HG03060 (cell line): Measurements from ENCODE around the gene ULK4.
"Not testable (repeated sequence)": the region's sequence is repeated elsewhere in the genome, so short reads cannot be mapped to it uniquely, and the experiment has no call there.

ENCODE experiments used
- ATAC-seq: cut with Tn5 transposase; IDR thresholded peaks from one replicate; pipeline ENCODE4 v1.9.1; 2021; ENCODE audit warnings: low read depth, moderate number of reproducible peaks; ENCODE audit not compliant: unreplicated experiment

ULK4 gene

GRCh38 chr3:41695806-41696205, 266.1 kb downstream of the ULK4 start:
- ATAC-seq, result not testable (repeated sequence)

GRCh38 chr3:41693799-41694198, 268.1 kb downstream of the ULK4 start:
- no peak for ATAC-seq

DNA sequence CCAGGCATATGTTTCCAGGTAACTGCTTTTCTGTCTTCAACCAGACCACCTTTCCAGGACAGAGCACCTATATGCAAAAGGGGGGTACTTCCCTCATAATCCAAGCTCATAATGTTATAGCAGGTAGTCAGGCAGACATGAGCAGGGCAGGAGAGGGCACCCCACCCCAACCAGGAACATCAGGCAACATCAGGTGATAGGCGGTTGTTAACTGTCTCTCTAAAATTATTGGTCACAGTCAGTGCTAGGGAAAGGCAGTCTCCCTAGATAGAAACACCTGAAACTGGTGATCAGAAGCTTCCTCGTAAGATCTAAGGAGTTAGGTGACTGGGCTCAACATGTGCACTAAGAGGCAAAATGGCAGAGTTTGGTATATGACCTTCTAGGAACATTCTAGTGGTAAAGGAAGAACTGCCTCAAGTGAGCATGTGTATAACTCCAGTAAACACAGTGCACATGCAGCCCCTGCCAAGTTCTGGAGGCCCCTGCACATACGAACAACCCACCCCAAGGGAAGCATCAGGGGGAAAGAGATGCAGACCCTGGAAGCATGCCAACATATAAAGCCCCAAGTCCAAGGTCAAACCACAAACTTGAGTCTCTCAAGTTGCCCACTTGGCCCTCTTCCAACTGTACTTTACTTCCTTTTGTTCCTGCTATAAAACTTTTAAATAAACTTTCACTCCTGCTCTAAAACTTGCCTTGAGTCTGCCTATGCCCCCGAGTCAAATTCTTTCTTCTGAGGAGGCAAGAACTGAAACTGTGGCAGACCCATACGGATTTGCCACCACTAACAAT, 270.9 kb downstream of the ULK4 start:
- ATAC-seq, result no peak

DNA sequence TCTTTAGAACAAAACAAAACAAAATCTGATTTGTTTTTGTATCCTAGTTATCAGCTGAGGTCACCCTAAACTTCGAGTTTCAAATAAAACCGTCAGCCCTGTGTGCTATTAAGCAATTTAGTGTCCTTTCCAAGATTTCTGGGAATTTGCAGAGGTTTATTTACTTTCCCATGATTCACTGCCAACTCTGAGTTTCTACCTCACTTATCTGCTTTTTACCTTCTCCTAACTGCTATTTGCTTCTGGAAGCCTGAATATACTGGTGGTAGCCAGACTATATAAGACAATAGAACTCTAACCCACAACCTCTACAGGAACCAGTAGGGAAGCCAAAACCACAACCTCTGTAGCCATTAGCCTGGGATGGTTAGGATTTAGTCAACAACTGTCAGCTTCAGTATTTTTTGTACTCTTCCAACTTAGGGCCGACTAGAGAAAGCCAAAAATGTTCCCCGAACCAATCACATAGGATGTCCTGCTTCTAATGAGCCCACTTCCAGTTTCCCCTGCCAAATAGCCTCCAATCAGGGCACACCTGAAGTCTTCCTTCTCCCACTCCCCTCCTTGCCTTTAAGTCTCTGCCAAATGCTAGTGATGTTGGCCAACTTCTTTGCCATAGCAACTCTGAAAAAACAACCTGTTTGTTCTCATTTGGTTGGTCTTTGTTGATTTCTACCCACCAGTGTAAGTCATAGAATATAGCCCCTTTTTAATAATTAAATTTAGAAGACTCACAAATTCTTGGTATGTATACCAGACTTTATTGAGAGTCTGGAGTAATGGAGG, 273.1 kb downstream of the ULK4 start:
- ATAC-seq, result no peak

- ATAC-seq, result no peak
Measured at GRCh38 chr3:41684797-41685735, 276.8 kb downstream of the ULK4 start.

GRCh38 chr3:41683666-41684350, 278.1 kb downstream of the ULK4 start:
- ATAC-seq, result no peak

- no peak for ATAC-seq
Measured at GRCh38 chr3:41682996-41683395, 278.9 kb downstream of the ULK4 start.

- no peak for ATAC-seq
Measured at GRCh38 chr3:41682382-41682781, 279.5 kb downstream of the ULK4 start.

DNA sequence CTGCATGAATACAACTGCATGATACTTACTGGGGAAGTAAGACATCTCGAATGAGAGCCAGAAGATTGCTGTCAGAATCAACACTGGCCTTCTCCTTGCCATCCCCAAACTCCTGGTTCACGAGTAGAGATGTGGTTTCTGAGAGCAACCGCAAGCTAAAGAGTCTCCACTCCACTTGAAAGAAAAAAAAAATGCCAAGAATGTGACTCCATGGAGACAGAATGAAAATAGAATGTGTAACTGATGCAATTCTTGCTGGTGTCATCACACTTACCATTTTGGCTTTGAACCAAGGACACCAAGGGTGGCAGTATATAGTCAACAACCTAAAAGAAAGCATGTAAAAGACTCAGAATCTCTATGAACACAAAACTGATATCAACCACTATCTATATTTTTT, 280.4 kb downstream of the ULK4 start:
- ATAC-seq, result no peak

DNA sequence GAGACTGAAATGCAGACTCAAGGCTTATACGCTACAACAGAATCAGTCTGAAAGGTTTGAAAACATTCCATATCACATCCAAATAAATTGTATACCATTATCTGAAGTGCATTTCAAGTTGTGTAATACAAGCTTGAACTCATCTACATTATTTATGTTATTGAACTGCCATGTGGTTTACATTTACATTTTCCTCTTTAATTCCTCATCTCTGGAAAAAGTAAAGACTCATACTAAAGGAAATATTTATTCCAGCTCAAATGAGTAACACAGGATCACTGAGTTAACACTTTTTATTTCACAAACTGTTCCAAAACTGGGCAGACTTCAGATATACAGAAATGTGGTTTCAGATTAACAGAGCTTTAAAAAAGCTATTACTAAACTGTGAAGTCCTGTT, 282.5 kb downstream of the ULK4 start:
- no peak for ATAC-seq

DNA sequence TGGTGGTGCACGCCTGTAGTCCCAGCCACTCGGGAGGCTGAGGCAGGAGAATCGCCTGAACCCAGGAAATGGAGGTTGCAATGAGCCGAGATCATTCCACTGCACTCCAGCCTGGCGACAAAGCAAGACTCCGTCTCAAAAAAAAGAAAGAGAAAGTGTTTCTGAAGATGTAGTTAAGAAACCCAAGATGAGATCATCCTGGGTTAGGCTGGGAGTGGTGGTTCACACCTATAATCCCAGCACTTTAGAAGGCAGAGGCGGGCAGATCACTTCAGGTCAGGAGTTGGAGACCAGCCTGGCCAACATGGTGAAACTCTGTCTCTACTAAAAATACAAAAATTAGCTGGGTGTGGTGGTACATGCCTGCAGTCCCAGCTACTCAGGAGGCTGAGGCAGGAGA, 286.8 kb downstream of the ULK4 start:
- ATAC-seq, result not testable (repeated sequence)

DNA sequence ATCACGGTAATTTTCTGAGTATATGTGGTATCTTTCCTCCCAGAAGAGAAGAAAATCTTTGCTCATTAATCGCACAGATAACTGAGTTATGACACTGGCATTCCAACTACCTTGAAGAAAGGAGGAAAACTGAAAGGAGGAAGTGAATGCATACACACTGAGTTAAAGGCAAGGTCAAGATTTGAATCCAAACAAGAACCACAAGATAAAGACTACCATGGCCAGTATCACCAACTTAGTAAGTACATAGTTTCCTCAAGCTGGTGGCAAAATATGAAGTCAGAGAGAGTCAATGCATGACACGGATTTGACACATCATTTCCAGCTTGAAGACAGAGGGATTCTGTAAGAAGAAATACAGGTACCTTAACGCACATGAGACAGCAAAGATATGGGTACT, 287.5 kb downstream of the ULK4 start:
- ATAC-seq, result no peak

- ATAC-seq, result no peak
Measured at GRCh38 chr3:41673650-41674049, 288.3 kb downstream of the ULK4 start.

GRCh38 chr3:41668379-41668778, 293.5 kb downstream of the ULK4 start:
- no peak for ATAC-seq

DNA sequence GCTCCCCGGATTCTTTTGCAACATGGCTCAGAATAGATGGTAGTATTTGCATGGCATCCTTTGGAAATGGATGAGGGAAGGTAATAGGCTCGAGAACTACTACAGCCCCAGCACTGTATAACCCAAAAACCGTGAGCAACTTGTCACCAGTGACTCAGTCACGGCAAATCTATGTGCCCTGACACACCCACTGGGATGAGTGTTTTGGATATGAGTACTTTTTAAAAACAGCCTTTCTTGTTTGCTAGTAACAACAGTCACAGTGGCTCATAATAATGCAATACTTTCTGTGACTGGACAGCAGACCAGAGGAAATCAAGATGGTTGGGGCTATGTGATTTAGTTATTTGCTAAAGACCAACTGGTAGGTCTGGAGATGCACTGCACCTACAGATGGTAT, 299.6 kb downstream of the ULK4 start:
- ATAC-seq, result no peak

DNA sequence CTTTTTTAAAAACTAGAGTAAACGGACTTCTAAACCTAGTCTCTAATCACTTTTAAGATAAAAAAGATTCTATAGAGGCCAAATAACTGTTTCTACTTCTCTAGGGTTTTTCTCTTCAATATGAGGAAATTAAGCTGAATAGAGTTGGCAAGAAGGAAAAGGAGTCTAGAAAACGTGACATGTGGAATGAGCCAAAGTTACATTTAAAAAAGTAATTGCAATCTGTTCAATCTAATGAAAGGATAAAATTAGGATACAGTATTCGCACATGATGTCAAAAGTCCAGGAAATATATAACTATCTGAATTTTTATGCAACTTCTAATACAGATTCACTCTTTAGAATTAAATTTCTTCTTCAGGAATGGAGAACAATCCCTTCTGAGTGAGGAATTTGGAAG, 300.1 kb downstream of the ULK4 start:
- no peak for ATAC-seq

- no peak for ATAC-seq
Measured at GRCh38 chr3:41660510-41660909, 301.4 kb downstream of the ULK4 start.

DNA sequence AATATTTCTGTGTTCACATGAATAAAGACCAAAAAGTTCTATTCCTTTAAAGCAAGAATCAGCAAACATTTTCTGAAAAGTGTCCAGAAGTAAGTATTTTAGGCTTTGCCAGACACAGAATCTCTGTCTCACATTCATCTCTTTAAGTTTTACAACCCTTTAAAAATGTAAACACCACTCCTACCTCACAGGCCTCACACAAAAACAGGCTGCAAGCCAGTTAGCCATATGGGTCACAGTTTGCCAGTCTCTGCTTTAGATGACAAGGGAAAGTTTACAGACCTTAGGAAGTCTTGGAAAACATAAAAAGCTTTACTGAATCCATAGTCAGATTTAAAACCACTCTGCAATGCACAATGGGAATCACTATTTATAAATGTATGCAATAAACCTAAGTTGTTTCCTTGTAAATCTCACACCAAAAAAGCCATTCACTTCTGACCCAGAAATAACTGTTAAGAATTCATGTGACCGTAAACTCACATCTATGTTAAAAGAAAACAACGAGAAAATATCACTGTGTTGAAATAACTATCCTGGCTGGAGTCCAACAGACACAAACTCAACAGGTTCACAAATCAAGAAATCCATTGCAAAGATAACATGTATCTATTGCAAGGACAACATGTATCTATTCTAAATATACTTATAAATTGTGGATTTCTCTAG, 308.2 kb downstream of the ULK4 start:
- no peak for ATAC-seq

DNA sequence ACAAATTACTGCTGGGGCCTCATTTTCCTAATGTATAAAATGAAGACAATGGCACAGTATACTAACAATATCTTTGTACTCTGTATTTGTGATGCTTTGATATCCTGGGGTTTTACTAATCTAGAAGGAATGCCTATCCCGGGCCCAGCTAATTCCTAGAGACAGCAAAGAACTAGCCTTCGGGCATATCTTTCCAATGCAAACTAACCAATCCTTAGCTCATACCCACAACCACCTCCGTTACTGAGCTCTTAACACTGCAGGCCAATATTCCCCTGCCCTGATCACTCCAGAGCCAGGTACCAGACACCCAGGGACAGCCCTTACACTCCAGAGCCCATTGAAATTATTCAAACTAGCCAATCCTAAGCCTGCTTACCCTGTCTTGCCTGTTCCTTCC, 309.0 kb downstream of the ULK4 start:
- ATAC-seq, result no peak

DNA sequence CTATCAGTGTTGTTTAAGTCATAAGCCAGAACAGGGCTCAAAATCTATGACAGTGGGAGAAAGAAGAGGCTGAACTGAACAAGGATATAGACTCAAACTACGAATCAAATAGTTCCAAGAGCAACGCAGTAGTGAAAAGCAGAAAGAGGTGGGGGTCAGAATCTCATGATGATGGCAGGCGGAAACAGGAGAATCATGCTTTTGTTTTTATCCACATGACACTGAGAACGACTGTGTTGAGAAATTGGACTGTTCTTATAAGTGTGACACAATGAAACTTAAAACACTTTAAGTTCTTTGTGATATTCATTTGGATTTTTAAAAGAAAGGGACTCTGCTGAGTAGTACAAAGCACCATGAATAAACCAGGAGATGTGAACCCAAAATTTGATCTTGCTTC, 309.4 kb downstream of the ULK4 start:
- ATAC-seq, result no peak
